ENCODE data around the gene NFIX. TPM values are rescaled to one million over a fixed set of nuclear protein-coding genes. Genes with fewer than 3 reads are reported as not detected.

NFIX gene
- total and polyA plus RNA-seq, 2 of the 13 experiments (the other 11 are each of a cell fraction or from before 2014, with no cell fraction given), result 3.4 to 5.4 TPM

GRCh38 chr19:13010992-13011652 lies 15.8 kb downstream of the NFIX start:
- in situ Hi-C loops (cut with HindIII; ENCODE audit: extremely low pct_ligation_motif_present, low pct_unique_long_range_greater_than_20kb), result no loop called here
- DNase-seq (ENCODE audit: low spot score) (no peak), ATAC-seq (no peak), FAIRE-seq (no peak)
- no peak overlapping the region for H2AFZ ChIP-seq (ENCODE audit: low read length)
- no TSS peak for BruUV-seq (replicated peaks)
- H3K4me1 ChIP-seq (ENCODE audit: insufficient read depth, low read length), result peaks cover 31% of the 10 kb centered on the region
- intact Hi-C loops (cut with micrococcal nuclease; ENCODE audit: unreplicated experiment), result no loop called here
- H4K20me1 ChIP-seq (ENCODE audit: insufficient read depth, low read length), result no peaks in the 10 kb centered on the region
- WGBS (ENCODE audit: low lambda C conversion rate), result 97% methylated on average over 32 of the region's 39 CpGs
- H3K36me3 ChIP-seq (replicated peaks in 1 of 2; ENCODE audit: control insufficient read depth in 1 of 2, insufficient read depth in 2 of 2, low read length in 2 of 2), result peaks cover 2 to 4% of the 10 kb centered on the region in 2 experiments; a peak in 2 of 5 replicates
- H3K4me3 ChIP-seq (replicated peaks in 1 of 3; ENCODE audit: insufficient read depth in 1 of 3, low read depth in 2 of 3, low read length in 3 of 3), result no peak overlapping the region
- no peaks in the 10 kb centered on the region for H3K9me3 ChIP-seq (ENCODE audit: low read length)
- H3K4me2 ChIP-seq (ENCODE audit: low read depth, low read length), result no peak overlapping the region
- no peak overlapping the region for H3K27ac ChIP-seq (ENCODE audit: extremely low read length, insufficient read depth, low read length)
- peaks cover 25% of the 10 kb centered on the region for H3K79me2 ChIP-seq (ENCODE audit: insufficient read depth, low read length)
- H3K27me3 ChIP-seq (ENCODE audit: control insufficient read depth in 1 of 2, insufficient read depth in 2 of 2, low read length in 2 of 2), result no peaks in the 10 kb centered on the region; a peak in 1 of 5 replicates
- H3K9ac ChIP-seq (ENCODE audit: insufficient read depth, low read depth, low read length), result no peak overlapping the region
- CTCF ChIA-PET (ENCODE audit: low intra/inter-chr PET ratio, low total read pairs), result no interaction called here
- POLR2A ChIA-PET, result interaction anchor here (0.5 to 1.0 kb wide), 2 partner anchors 11 to 12 kb away, joined by 3 read pairs; no protein-coding TSS in a partner anchor
- TF ChIP-seq ZBTB37 (CRISPR knock-in tag; IDR thresholded peaks at IDR 0.05) (no peak), MXD4 (CRISPR knock-in tag; IDR thresholded peaks at IDR 0.05) (no peak), CC2D1A (CRISPR knock-in tag; IDR thresholded peaks at IDR 0.05) (no peak), ZFP82 (CRISPR knock-in tag; IDR thresholded peaks at IDR 0.05; ENCODE audit: borderline replicate concordance) (no peak), RBM39 (IDR thresholded peaks at IDR 0.05; ENCODE audit: low read depth, low read length, poor library complexity, severe bottlenecking) (no peak), ZSCAN22 (CRISPR knock-in tag; IDR thresholded peaks at IDR 0.05) (no peak), GATA4 (IDR thresholded peaks at IDR 0.05; ENCODE audit: borderline replicate concordance, low read depth) (no peak), SAFB2 (CRISPR knock-in tag; IDR thresholded peaks at IDR 0.05; ENCODE audit: borderline replicate concordance, low read depth) (no peak), GRHL1 (CRISPR knock-in tag; conservative IDR thresholded peaks at IDR 0.05) (no peak), ZXDC (CRISPR knock-in tag; IDR thresholded peaks at IDR 0.05) (no peak), ZNF615 (CRISPR knock-in tag; IDR thresholded peaks at IDR 0.05; ENCODE audit: borderline replicate concordance) (no peak)
- TF ChIP-seq, protein P1, sequence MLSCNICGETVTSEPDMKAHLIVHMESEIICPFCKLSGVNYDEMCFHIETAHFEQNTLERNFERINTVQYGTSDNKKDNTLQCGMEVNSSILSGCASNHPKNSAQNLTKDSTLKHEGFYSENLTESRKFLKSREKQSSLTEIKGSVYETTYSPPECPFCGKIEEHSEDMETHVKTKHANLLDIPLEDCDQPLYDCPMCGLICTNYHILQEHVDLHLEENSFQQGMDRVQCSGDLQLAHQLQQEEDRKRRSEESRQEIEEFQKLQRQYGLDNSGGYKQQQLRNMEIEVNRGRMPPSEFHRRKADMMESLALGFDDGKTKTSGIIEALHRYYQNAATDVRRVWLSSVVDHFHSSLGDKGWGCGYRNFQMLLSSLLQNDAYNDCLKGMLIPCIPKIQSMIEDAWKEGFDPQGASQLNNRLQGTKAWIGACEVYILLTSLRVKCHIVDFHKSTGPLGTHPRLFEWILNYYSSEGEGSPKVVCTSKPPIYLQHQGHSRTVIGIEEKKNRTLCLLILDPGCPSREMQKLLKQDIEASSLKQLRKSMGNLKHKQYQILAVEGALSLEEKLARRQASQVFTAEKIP (CRISPR knock-in tag; IDR thresholded peaks at IDR 0.05; ENCODE audit: borderline replicate concordance), result no peak
- TF ChIP-seq, protein P2, sequence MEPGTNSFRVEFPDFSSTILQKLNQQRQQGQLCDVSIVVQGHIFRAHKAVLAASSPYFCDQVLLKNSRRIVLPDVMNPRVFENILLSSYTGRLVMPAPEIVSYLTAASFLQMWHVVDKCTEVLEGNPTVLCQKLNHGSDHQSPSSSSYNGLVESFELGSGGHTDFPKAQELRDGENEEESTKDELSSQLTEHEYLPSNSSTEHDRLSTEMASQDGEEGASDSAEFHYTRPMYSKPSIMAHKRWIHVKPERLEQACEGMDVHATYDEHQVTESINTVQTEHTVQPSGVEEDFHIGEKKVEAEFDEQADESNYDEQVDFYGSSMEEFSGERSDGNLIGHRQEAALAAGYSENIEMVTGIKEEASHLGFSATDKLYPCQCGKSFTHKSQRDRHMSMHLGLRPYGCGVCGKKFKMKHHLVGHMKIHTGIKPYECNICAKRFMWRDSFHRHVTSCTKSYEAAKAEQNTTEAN (CRISPR knock-in tag; conservative IDR thresholded peaks at IDR 0.05), result no peak
